MM.1S (cell line): ENCODE measurements around the gene CELF2.

Source experiments
- DNase-seq: peaks from one replicate; pipeline ENCODE4 v3.0.0-alpha.2; 2015
- H2AFZ ChIP-seq: fragments of 300-600 bp; sonication (generic); 2 replicates; pipeline ENCODE4 v1.6.0; 2016; ENCODE audit warnings: antibody characterized with exemption, low read length
- H3F3A ChIP-seq: fragments of 300-600 bp; sonication (generic); 2 replicates; pipeline ENCODE4 v1.6.1; 2016; ENCODE audit warnings: mild to moderate bottlenecking, antibody characterized with exemption, low read length, moderate library complexity, mixed read lengths; ENCODE audit not compliant: insufficient read depth
- H3K27ac ChIP-seq: fragments of 300-600 bp; sonication (generic); 2 replicates; pipeline ENCODE4 v1.5.1; 2016; ENCODE audit warnings: mild to moderate bottlenecking, low read length
- H3K27me3 ChIP-seq: fragments of 300-600 bp; sonication (generic); replicated peaks from 2 replicates; pipeline ENCODE4 v1.6.0; 2016; ENCODE audit warnings: low read length; ENCODE audit not compliant: insufficient read depth
- H3K36me3 ChIP-seq: fragments of 300-600 bp; sonication (generic); replicated peaks from 2 replicates; pipeline ENCODE4 v1.6.1; 2016; ENCODE audit warnings: mild to moderate bottlenecking, low read length, mixed read lengths; ENCODE audit not compliant: insufficient read depth
- H3K4me1 ChIP-seq: fragments of 300-600 bp; sonication (generic); 2 replicates; pipeline ENCODE4 v1.6.1; 2016; ENCODE audit warnings: low read length, mixed read lengths
- H3K4me2 ChIP-seq: fragments of 300-600 bp; sonication (generic); 2 replicates; pipeline ENCODE4 v1.6.0; 2016; ENCODE audit warnings: low read depth, low read length
- H3K4me3 ChIP-seq: fragments of 300-600 bp; sonication (generic); 2 replicates; pipeline ENCODE4 v1.5.1; 2016; ENCODE audit warnings: low read length, mixed read lengths
- H3K79me2 ChIP-seq: fragments of 300-600 bp; sonication (generic); 2 replicates; pipeline ENCODE4 v1.6.1; 2016; ENCODE audit warnings: mixed run types, low read length, mixed read lengths
- H3K9ac ChIP-seq: fragments of 300-600 bp; sonication (generic); 2 replicates; pipeline ENCODE4 v1.6.1; 2016; ENCODE audit warnings: low read length, mixed read lengths
- H3K9me2 ChIP-seq: fragments of 300-600 bp; sonication (generic); replicated peaks from 2 replicates; pipeline ENCODE4 v1.6.1; 2016; ENCODE audit warnings: mild to moderate bottlenecking, low read length, mixed read lengths; ENCODE audit not compliant: insufficient read depth
- H3K9me3 ChIP-seq: fragments of 300-600 bp; sonication (generic); replicated peaks from 2 replicates; pipeline ENCODE4 v1.6.1; 2016; ENCODE audit warnings: mild to moderate bottlenecking, low read length, mixed read lengths; ENCODE audit not compliant: insufficient read depth
- H4K20me1 ChIP-seq: fragments of 300-600 bp; sonication (generic); 2 replicates; pipeline ENCODE4 v1.6.1; 2016; ENCODE audit warnings: mild to moderate bottlenecking, low read length, moderate library complexity, mixed read lengths; ENCODE audit not compliant: insufficient read depth
- CTCF ChIP-seq: fragments of 300-600 bp; sonication (generic); IDR thresholded peaks from 2 replicates; pipeline ENCODE4 v1.5.1; 2016; ENCODE audit warnings: antibody characterized with exemption, low read length, mixed read lengths
- EZH2 ChIP-seq: fragments of 300-600 bp; sonication (generic); optimal IDR thresholded peaks from 2 replicates; pipeline ENCODE3; 2017; ENCODE audit warnings: low read depth, mild to moderate bottlenecking, antibody characterized with exemption, low read length, mixed read lengths
- EZH2phosphoT487 ChIP-seq: fragments of 300-600 bp; sonication (generic); IDR thresholded peaks from 2 replicates; pipeline ENCODE4 v1.6.1; 2018; ENCODE audit warnings: antibody characterized with exemption, low read length

The CELF2 gene

GRCh38 chr10:11152801-11153200, 135.1 kb downstream of the CELF2 start:
- no peak overlapping the region for H3K4me2 ChIP-seq
- no peaks in the 10 kb centered on the region for H3K27me3 ChIP-seq
- H3K27ac ChIP-seq = no peak overlapping the region
- H3K4me1 ChIP-seq = peaks cover 28% of the 10 kb centered on the region
- H3K9me3 ChIP-seq = no peaks in the 10 kb centered on the region
- no peak overlapping the region for H3K9ac ChIP-seq
- TF ChIP-seq EZH2 = no peak
- TF ChIP-seq CTCF = no peak
- no peak for TF ChIP-seq EZH2phosphoT487
- peaks cover 100% of the 10 kb centered on the region for H3K79me2 ChIP-seq
- H3K9me2 ChIP-seq = no peaks in the 10 kb centered on the region
- H3K4me3 ChIP-seq = no peak overlapping the region
- H4K20me1 ChIP-seq = no peaks in the 10 kb centered on the region
- H3K36me3 ChIP-seq = no peaks in the 10 kb centered on the region
- DNase-seq = no peak
- H2AFZ ChIP-seq = no peak overlapping the region
- H3F3A ChIP-seq = no peaks in the 10 kb centered on the region; the same call in 1 of the 2 replicates

- no peak overlapping the region for H3K4me3 ChIP-seq
- peaks cover 100% of the 10 kb centered on the region for H3K79me2 ChIP-seq
- H3K9me2 ChIP-seq = no peaks in the 10 kb centered on the region
- H3K4me1 ChIP-seq = peaks cover 24% of the 10 kb centered on the region
- no peaks in the 10 kb centered on the region for H3K27me3 ChIP-seq
- H3K27ac ChIP-seq = no peak overlapping the region
- no peak overlapping the region for H3K9ac ChIP-seq
- no peaks in the 10 kb centered on the region for H4K20me1 ChIP-seq
- H2AFZ ChIP-seq = no peak overlapping the region
- no peaks in the 10 kb centered on the region for H3K9me3 ChIP-seq
- DNase-seq = no peak
- no peak overlapping the region for H3K4me2 ChIP-seq
- no peaks in the 10 kb centered on the region for H3K36me3 ChIP-seq
- H3F3A ChIP-seq = no peaks in the 10 kb centered on the region; the same call in 1 of the 2 replicates
- TF ChIP-seq EZH2phosphoT487 (no peak), EZH2 (no peak), CTCF (no peak)
These were observed 135.6 kb downstream of the CELF2 start for GRCh38 chr10:11153245-11153644.

- no peak overlapping the region for H3K9ac ChIP-seq
- no peaks in the 10 kb centered on the region for H3K9me2 ChIP-seq
- no peak for TF ChIP-seq EZH2
- no peak for TF ChIP-seq CTCF
- TF ChIP-seq EZH2phosphoT487 = no peak
- H3K9me3 ChIP-seq = no peaks in the 10 kb centered on the region
- no peak overlapping the region for H3K4me2 ChIP-seq
- H3K79me2 ChIP-seq = peaks cover 100% of the 10 kb centered on the region
- no peaks in the 10 kb centered on the region for H3K27me3 ChIP-seq
- H3K4me3 ChIP-seq = no peak overlapping the region
- peaks cover 21% of the 10 kb centered on the region for H3K4me1 ChIP-seq
- H3K36me3 ChIP-seq = no peaks in the 10 kb centered on the region
- no peak for DNase-seq
- H3K27ac ChIP-seq = no peak overlapping the region
- no peaks in the 10 kb centered on the region for H4K20me1 ChIP-seq
- H3F3A ChIP-seq = no peaks in the 10 kb centered on the region; the same call in 1 of the 2 replicates
- no peak overlapping the region for H2AFZ ChIP-seq
These were observed 136.1 kb downstream of the CELF2 start for GRCh38 chr10:11153766-11154165.
